Right atrium auricular region (tissue), 2 donors: Measurements from ENCODE around the gene DGAT2. TPM values are rescaled to one million over a fixed set of nuclear protein-coding genes. Genes with fewer than 3 reads are reported as not detected.

Experiments
- DNase-seq: peaks from one replicate; pipeline ENCODE4 v3.0.0-alpha.2; 2019; ENCODE audit warnings: low spot score
- H3K27ac ChIP-seq, 2 donors: fragments of 200-600 bp; sonication (generic); 1 replicate in 1 of 2; 2 replicates in 1 of 2; pipeline ENCODE4 v1.5.1; 2016 to 2019
- H3K27me3 ChIP-seq, 2 donors: fragments of 200-600 bp; sonication (generic); one replicate each; pipeline versions ENCODE4 v1.5.1 to v1.6.0; 2017 to 2019
- H3K36me3 ChIP-seq: fragments of 200-600 bp; sonication (generic); one replicate; pipeline ENCODE4 v1.5.1; 2016
- H3K4me1 ChIP-seq, 2 donors: fragments of 200-600 bp; sonication (generic); one replicate each; pipeline versions ENCODE4 v1.5.1 to v1.6.0; 2017 to 2019
- H3K4me3 ChIP-seq, 2 donors: fragments of 200-600 bp; sonication (generic); 1 replicate in 1 of 2; 2 replicates in 1 of 2; pipeline ENCODE4 v1.5.1; 2017 to 2019; ENCODE audit warnings: mild to moderate bottlenecking in 1 of 2, moderate library complexity in 1 of 2
- H3K9me3 ChIP-seq, 2 donors: fragments of 200-600 bp; sonication (generic); one replicate each; pipeline ENCODE4 v1.5.1; 2019
- CTCF ChIP-seq, 2 donors: fragments of 200-600 bp; sonication (generic); IDR thresholded peaks; one replicate each; pipeline ENCODE4 v1.5.1; 2019; ENCODE audit warnings: antibody characterized with exemption in 2 of 2
- total RNA-seq, 2 donors: library from RNA; depleted of rRNA; stranded (reverse); fragments of >200 nt; gene quantifications; one replicate each; pipeline ENCODE4 v1.1.0, GENCODE V29; 2016

The DGAT2 gene
- total RNA-seq, 2 donors from 2014 or later, result 2.7 to 27.7 TPM

- no peak overlapping the region for H3K27ac ChIP-seq
- peak; percentile 88 for DNase-seq
- peak; percentile 64 to 92 for TF ChIP-seq CTCF (IDR thresholded peaks at IDR 0.05)
- no peaks in the 10 kb centered on the region for H3K9me3 ChIP-seq
- H3K36me3 ChIP-seq, result no peaks in the 10 kb centered on the region
- H3K4me1 ChIP-seq, result peaks cover 0 to 3% of the 10 kb centered on the region in 2 donors
- no peak overlapping the region for H3K4me3 ChIP-seq
- H3K27me3 ChIP-seq, result no peaks in the 10 kb centered on the region
Observed at GRCh38 chr11:75802913-75803820, 34.6 kb downstream of the DGAT2 start.

GRCh38 chr11:75809111-75809510 is 40.5 kb downstream of the DGAT2 start:
- Histone ChIP-seq H3K4me3 (no peak overlapping the region), H3K9me3 (no peaks in the 10 kb centered on the region), H3K36me3 (no peaks in the 10 kb centered on the region), H3K4me1 (peaks cover 0 to 15% of the 10 kb centered on the region in 2 donors), H3K27ac (no peak overlapping the region), H3K27me3 (no peaks in the 10 kb centered on the region)
- DNase-seq, result no peak
- no peak for TF ChIP-seq CTCF (IDR thresholded peaks at IDR 0.05)

- no peak for DNase-seq
- no peak for TF ChIP-seq CTCF (IDR thresholded peaks at IDR 0.05)
- Histone ChIP-seq H3K4me1 (peaks cover 0 to 19% of the 10 kb centered on the region in 2 donors), H3K9me3 (no peaks in the 10 kb centered on the region), H3K4me3 (no peak overlapping the region), H3K27me3 (no peaks in the 10 kb centered on the region), H3K27ac (no peak overlapping the region), H3K36me3 (no peaks in the 10 kb centered on the region)
Observed at GRCh38 chr11:75809991-75810390, 41.4 kb downstream of the DGAT2 start.

- no peak for TF ChIP-seq CTCF (IDR thresholded peaks at IDR 0.05)
- DNase-seq, result no peak
- H3K27ac ChIP-seq, result no peak overlapping the region
- H3K4me3 ChIP-seq, result no peak overlapping the region
- H3K27me3 ChIP-seq, result no peaks in the 10 kb centered on the region
- H3K36me3 ChIP-seq, result no peaks in the 10 kb centered on the region
- no peaks in the 10 kb centered on the region for H3K9me3 ChIP-seq
- peaks cover 0 to 20% of the 10 kb centered on the region in 2 donors for H3K4me1 ChIP-seq
Observed at GRCh38 chr11:75810637-75811390, 42.2 kb downstream of the DGAT2 start.

GRCh38 chr11:75811485-75811884 is 42.9 kb downstream of the DGAT2 start:
- no peak overlapping the region for H3K27ac ChIP-seq
- TF ChIP-seq CTCF (IDR thresholded peaks at IDR 0.05), result no peak

More at GRCh38 chr11:75811485-75811884, 42.9 kb downstream of the DGAT2 start:
- Histone ChIP-seq H3K4me1 (peaks cover 0 to 27% of the 10 kb centered on the region in 2 donors), H3K27me3 (no peaks in the 10 kb centered on the region), H3K36me3 (no peaks in the 10 kb centered on the region), H3K4me3 (no peak overlapping the region), H3K9me3 (no peaks in the 10 kb centered on the region)
- DNase-seq, result no peak
